Superior temporal gyrus (tissue), 1 donor: Measurements from ENCODE around the gene DNMT3L.
"Not testable (repeated sequence)": the region's sequence is repeated elsewhere in the genome, so short reads cannot be mapped to it uniquely, and the experiment has no call there.

Source experiments
- DNase-seq: peaks from one replicate; pipeline ENCODE4 v3.0.0-alpha.2; 2016; ENCODE audit errors: extremely low spot score

DNMT3L gene

GRCh38 chr21:44295163-44295573, 33.5 kb upstream of the DNMT3L start:
- no peak for DNase-seq

DNA sequence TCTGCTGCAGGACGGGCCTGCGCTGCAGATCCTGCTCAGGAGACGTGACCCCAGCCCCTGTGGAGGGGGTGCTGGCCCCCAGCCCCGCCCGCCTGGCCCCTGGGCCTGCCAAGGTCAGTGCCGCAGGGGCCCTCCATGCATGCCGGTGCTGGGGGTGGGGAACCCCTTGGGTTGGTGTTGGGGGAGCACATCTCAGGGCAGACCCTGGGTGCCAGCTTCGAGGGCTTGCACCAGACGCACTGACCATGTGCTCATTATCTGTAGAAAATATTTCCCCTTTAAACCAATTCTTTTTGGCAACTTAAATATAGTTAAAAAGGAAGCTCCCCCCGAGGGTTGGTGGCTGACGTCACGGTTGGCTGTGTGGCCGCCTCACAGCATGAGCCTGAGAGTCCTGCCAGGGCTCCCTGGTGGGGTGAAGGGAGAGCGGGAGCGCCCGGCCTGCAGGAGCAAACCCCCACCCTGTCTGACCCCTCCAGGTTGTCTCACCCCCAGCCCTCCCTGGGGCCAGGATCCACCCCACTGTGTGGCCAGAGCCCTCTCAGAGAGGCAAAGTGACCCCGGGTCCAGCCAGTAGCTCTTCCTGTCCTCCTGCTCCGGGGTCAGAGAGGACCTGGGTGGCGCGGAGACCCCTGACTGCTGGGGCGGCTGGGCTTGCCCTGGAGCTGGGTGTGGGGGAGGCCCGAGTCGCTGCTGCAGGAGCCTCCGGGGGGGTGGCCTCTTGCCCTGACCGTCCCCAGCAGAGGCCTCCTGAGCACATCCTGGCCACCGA, 32.9 kb upstream of the DNMT3L start:
- no peak for DNase-seq

DNA sequence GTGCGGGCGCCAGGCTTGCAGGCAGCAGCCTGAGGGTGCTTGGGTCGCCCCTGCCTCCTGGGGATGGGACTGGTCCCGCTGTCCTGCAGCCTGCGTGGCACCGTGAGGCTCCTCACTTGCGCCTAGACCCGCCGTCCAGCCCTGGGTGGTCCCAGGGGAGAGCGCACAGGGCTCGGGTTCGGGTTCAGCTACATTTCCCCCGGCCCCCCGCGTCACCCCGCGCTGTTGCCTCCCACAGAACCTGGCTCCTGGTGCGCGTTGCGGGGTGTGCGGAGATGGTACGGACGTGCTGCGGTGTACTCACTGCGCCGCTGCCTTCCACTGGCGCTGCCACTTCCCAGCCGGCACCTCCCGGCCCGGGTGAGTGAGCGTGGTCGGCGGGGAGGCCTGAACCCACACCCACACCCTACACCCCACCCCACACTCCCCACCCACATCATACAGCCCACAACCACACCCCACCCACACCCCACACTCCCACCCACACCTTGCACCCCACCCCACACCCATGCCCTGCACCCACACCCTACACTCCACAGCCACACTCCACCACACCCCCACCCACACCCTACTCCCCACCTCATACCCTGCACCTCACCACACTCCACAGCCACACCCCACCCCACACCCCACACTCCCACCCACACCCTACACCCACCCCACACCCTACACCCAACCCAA, 32.0 kb upstream of the DNMT3L start:
- DNase-seq, result no peak

DNA sequence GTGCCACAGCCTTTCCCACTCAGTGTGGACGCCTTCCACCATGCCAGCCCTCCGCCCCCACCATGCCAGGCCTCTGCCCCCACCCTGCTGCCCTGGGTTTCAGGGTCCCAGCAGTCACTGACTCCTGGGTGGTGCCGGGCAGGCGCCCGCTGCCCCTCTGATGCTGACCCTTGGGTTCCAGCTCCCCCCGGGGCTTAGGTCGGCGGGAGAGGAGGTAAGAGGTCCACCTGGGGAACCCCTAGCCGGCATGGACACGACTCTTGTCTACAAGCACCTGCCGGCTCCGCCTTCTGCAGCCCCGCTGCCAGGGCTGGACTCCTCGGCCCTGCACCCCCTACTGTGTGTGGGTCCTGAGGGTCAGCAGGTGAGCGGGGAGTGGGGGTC, 31.1 kb upstream of the DNMT3L start:
- DNase-seq, result no peak

DNA sequence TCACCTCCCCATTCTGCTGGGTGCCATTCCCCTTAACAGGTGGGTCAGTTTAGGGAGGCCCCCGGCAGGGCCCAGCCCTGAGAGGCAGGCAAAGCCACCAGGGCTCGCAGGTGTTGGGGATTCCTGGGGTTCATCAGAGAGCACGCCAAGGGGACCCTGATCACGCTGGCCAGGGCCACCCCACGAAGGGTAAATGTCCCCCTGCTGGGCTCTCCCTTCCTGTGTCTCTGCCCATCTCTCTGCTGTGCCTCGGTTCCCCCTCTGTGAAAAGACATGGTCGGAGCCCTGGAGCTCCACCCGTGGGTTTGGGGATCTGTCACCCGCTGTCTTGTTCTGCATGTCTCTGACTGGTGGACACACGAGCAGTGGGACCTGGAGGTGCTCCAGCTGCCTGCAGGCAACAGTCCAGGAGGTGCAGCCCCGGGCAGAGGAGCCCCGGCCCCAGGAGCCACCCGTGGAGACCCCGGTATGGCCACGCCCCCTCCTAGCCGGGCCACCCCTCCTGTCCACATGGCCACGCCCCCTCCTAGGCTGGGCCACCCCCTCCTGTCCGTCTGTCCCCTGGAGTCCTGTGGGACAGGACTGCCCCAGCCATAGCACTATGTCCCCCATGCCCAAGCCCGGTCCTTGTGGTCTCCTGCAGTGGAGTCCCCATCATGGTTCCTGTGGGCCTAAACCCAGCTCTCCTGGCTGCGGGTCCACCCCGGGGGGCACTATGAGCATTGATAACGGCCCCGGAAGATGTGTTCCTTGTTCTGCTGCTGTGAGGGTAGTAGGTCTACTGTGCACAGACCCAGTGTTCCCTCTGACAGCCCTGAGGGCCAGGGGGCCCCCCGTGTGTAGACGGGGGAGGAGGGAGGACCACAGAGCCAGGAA, 30.5 kb upstream of the DNMT3L start:
- DNase-seq, result no peak

DNA sequence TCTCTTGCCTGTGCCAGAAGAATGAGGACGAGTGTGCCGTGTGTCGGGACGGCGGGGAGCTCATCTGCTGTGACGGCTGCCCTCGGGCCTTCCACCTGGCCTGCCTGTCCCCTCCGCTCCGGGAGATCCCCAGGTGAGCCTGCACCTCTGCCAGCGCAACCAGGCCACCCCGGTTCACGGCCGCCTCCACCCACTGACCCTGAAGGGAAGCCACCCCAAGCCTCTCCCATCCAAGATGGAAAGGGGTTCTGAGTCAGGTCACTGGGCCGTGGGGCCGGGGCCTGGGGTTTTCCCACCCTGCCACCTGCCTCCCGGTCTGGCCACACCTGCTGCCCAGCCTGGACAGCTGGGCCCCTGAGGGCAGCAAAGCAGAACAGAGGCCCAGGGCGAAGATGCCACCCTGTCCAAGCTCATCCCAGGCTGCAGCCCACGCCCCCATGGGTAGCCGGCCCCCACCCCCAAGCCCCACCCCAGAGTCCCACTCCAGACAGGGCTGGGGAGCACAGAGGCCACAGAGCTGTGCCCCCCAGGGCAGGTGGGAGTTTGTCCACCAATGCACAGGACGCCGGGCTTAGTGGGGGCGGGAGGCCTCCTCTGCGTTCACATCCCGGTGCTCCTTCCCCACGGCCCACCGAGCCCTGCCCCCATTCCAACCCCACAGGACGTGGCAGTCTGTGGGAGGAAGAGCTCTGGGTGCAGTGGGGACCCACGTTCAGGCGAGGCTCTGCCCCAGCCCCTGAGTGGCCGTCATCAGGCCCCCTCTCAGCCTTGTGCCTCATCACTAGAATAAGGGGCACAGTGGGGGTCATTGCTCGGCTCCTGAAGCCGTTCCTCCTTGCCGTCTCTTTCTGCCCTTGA, 29.6 kb upstream of the DNMT3L start:
- DNase-seq, result no peak

- DNase-seq, result no peak
Measured at GRCh38 chr21:44290327-44291077, 28.8 kb upstream of the DNMT3L start.

GRCh38 chr21:44289381-44290010, 27.8 kb upstream of the DNMT3L start:
- DNase-seq, result no peak

- DNase-seq, result no peak
Measured at GRCh38 chr21:44288251-44289110, 26.8 kb upstream of the DNMT3L start.

GRCh38 chr21:44286716-44287632, 25.3 kb upstream of the DNMT3L start:
- no peak for DNase-seq

DNA sequence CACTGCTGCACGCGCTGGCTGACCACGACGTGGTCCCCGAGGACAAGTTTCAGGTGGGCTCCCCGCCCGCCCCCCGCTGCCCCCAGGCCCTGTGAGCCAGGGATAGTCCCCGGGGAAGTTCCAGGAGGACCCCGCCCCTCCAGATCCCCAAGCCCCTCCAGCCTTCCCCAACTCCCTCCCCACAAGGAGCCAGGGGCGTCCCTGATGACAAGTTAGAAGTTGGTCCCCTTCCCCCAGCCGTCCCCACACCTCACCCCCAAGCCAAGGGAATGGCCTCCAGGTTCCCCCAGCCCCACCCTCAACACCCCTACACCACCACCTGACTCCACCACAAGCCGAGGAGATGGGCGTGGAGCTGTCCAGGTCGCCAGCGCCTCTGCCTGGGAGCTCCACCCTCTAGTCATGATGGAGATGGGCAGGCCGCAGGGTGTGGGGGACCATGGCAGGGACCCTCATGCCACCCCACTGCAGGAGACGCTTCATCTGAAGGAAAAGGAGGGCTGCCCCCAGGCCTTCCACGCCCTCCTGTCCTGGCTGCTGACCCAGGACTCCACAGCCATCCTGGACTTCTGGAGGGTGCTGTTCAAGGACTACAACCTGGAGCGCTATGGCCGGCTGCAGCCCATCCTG, 24.5 kb upstream of the DNMT3L start:
- no peak for DNase-seq

DNA sequence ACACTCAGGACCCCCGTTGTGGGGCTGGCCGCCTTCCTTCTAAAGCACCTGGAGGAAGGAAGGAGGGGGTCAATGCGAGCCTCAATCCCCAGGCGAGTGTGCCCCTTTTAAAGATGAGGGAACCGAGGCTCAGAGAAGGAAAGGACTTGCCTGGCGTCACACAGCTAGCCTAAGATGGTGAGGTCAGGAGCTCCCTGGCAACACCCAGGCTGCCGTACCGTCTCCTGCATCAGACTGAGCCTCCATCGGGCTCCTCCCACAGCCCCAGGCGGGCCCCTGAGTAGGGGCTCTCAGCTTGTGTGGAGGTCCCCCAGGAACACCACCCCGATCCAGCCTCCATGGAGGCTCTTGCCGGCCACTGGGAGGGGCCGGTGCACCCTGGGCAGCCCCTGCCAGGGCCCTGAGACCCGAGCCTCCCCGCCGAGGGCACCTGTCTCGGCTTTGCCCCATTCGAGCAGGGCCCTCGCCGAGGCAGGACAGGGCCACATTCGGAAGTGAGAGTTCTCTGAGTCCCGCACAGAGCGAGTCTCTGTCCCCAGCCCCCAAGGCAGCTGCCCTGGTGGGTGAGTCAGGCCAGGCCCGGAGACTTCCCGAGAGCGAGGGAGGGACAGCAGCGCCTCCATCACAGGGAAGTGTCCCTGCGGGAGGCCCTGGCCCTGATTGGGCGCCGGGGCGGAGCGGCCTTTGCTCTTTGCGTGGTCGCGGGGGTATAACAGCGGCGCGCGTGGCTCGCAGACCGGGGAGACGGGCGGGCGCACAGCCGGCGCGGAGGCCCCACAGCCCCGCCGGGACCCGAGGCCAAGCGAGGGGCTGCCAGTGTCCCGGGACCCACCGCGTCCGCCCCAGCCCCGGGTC, 23.7 kb upstream of the DNMT3L start, which contains the start of gene AIRE:
TSS of gene AIRE (plus strand) at position 739 of the 855 bp plus-strand sequence. CDS start 131 bp downstream, outside the sequence.
- no peak for DNase-seq

- DNase-seq, result no peak
Measured at GRCh38 chr21:44283948-44284347, 22.3 kb upstream of the DNMT3L start.

- DNase-seq, result not testable (repeated sequence)
Measured at GRCh38 chr21:44283211-44283785, 21.6 kb upstream of the DNMT3L start.

GRCh38 chr21:44282370-44282769, 20.7 kb upstream of the DNMT3L start:
- DNase-seq, result no peak

DNA sequence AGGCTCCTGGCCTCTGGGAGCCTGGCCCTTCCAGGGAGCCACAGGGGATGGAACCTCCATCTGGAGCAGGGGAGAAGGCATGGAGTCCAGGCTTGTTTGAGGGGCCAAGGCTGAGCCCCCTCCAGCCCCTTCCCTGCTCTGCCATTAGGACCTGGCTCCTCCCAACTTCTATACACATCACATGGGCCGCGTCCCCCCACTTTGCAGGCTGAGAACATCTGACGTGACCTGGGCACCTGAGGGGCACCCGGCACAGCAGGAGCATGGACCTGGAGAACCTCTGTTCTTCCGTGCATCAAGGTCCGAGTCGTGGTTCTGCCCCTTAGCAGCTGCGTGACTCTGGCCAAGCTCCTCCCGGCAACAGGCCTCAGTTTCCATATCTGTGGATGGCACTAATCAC, 20.1 kb upstream of the DNMT3L start:
- no peak for DNase-seq
